ENCODE data around the gene GLS. TPM values are rescaled to one million over a fixed set of nuclear protein-coding genes. Genes with fewer than 3 reads are reported as not detected.

GLS gene
- total RNA-seq, 1 donor from 2014 or later, result 178 TPM

DNA sequence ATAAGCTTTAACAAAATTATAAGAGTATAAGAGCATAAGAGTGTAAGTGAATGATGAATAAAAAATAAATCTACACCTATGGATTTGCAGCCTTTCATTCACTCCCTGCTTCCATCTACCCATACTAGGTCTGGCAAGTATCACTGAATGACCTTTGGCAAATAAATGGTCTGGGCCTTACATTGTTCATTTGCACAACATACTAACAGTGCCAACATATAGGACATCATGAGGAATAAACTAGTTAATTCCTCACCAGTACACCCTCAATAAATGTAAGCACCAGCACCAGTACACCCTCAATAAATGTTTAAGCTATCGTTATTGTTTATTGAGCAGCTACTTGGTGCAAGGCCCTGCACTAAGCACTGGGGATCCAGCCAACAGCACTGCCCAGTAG lies 106.5 kb downstream of the GLS start:
- Mint-ChIP-seq H3K27ac (ENCODE audit: unreplicated experiment) (no peak overlapping the region), H3K9me3 (ENCODE audit: unreplicated experiment) (no peaks in the 10 kb centered on the region), H3K36me3 (ENCODE audit: unreplicated experiment) (peaks cover 75% of the 10 kb centered on the region), H3K4me3 (ENCODE audit: unreplicated experiment) (no peak overlapping the region), H3K4me1 (ENCODE audit: unreplicated experiment) (no peaks in the 10 kb centered on the region), H3K27me3 (ENCODE audit: unreplicated experiment) (no peaks in the 10 kb centered on the region)
- TF ChIP-seq, protein P1, sequence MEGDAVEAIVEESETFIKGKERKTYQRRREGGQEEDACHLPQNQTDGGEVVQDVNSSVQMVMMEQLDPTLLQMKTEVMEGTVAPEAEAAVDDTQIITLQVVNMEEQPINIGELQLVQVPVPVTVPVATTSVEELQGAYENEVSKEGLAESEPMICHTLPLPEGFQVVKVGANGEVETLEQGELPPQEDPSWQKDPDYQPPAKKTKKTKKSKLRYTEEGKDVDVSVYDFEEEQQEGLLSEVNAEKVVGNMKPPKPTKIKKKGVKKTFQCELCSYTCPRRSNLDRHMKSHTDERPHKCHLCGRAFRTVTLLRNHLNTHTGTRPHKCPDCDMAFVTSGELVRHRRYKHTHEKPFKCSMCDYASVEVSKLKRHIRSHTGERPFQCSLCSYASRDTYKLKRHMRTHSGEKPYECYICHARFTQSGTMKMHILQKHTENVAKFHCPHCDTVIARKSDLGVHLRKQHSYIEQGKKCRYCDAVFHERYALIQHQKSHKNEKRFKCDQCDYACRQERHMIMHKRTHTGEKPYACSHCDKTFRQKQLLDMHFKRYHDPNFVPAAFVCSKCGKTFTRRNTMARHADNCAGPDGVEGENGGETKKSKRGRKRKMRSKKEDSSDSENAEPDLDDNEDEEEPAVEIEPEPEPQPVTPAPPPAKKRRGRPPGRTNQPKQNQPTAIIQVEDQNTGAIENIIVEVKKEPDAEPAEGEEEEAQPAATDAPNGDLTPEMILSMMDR (IDR thresholded peaks at IDR 0.05), result no peak
- no peak for DNase-seq (ENCODE audit: extremely low spot score, unreplicated experiment)

DNA sequence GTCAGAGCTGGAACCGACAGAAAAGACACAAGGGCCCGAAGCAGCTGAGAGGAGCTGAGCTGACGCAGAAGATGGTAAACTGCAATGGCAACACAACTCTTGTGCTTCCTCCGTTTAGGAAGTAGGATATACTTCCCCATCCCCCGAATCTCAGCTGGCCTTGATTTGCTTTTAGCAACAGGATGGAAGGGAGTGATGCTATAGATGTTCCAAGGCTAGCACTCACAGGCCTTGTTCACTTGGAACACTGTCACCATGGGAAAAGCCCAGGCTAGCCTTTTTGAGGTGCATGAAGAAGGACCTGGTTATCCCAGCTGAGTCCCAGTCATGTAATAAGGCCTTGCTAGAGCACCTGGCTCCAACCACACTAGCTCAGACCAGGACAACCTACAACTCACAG lies 107.3 kb downstream of the GLS start:
- Mint-ChIP-seq H3K4me3 (ENCODE audit: unreplicated experiment) (no peak overlapping the region), H3K4me1 (ENCODE audit: unreplicated experiment) (no peaks in the 10 kb centered on the region), H3K27ac (ENCODE audit: unreplicated experiment) (no peak overlapping the region), H3K9me3 (ENCODE audit: unreplicated experiment) (no peaks in the 10 kb centered on the region), H3K27me3 (ENCODE audit: unreplicated experiment) (no peaks in the 10 kb centered on the region), H3K36me3 (ENCODE audit: unreplicated experiment) (peaks cover 74% of the 10 kb centered on the region)
- TF ChIP-seq, protein P1 (IDR thresholded peaks at IDR 0.05), result no peak
- DNase-seq (ENCODE audit: extremely low spot score, unreplicated experiment), result no peak

DNA sequence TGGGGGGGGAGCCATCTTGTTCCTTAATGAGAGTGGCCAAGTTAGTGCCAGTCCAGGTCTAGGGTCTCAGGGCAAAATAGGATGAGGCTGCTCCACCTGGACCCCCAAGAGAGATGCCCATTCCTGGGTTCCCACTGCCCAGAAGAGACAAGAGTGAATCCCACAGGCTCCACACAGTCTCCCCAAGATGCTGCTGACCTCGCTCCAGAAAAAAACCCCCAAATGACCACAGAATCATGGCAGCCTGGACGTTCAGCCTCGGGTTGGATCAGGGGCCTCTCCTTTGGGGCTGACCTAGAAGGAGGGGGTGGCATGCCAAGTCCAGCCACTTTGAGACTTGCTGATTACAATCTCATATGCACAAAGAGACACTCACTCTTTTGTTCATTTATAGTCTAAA lies 108.3 kb downstream of the GLS start:
- H3K27ac Mint-ChIP-seq (ENCODE audit: unreplicated experiment), result no peak overlapping the region
- TF ChIP-seq, protein P1 (IDR thresholded peaks at IDR 0.05), result no peak
- no peak for DNase-seq (ENCODE audit: extremely low spot score, unreplicated experiment)
- no peaks in the 10 kb centered on the region for H3K9me3 Mint-ChIP-seq (ENCODE audit: unreplicated experiment)
- no peaks in the 10 kb centered on the region for H3K27me3 Mint-ChIP-seq (ENCODE audit: unreplicated experiment)
- H3K36me3 Mint-ChIP-seq (ENCODE audit: unreplicated experiment), result peaks cover 74% of the 10 kb centered on the region
- H3K4me1 Mint-ChIP-seq (ENCODE audit: unreplicated experiment), result no peaks in the 10 kb centered on the region
- H3K4me3 Mint-ChIP-seq (ENCODE audit: unreplicated experiment), result no peak overlapping the region

DNA sequence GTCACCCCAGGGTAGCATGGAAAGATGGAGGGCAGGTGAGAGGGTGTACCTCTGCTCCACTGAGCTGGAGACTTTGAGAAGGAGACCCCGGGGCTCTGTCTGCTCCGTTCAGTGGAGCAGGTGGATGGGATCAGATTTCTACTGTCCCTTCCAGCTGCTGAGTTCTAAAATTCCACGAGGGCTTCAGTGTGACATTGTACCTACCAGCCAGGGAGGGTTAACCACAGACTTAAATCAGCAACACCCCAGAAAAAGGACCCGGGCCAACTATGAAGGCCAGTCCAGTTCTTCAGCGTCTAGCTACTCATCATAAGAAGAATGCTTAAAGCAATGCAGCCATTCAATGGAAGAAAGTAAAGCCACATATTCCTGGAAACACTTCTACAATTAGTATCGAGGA lies 109.5 kb downstream of the GLS start:
- no peaks in the 10 kb centered on the region for H3K27me3 Mint-ChIP-seq (ENCODE audit: unreplicated experiment)
- H3K4me3 Mint-ChIP-seq (ENCODE audit: unreplicated experiment), result no peak overlapping the region
- TF ChIP-seq, protein P1 (IDR thresholded peaks at IDR 0.05), result no peak
- no peaks in the 10 kb centered on the region for H3K9me3 Mint-ChIP-seq (ENCODE audit: unreplicated experiment)
- no peak for DNase-seq (ENCODE audit: extremely low spot score, unreplicated experiment)
- H3K27ac Mint-ChIP-seq (ENCODE audit: unreplicated experiment), result no peak overlapping the region
- H3K36me3 Mint-ChIP-seq (ENCODE audit: unreplicated experiment), result peaks cover 70% of the 10 kb centered on the region
- H3K4me1 Mint-ChIP-seq (ENCODE audit: unreplicated experiment), result no peaks in the 10 kb centered on the region

DNA sequence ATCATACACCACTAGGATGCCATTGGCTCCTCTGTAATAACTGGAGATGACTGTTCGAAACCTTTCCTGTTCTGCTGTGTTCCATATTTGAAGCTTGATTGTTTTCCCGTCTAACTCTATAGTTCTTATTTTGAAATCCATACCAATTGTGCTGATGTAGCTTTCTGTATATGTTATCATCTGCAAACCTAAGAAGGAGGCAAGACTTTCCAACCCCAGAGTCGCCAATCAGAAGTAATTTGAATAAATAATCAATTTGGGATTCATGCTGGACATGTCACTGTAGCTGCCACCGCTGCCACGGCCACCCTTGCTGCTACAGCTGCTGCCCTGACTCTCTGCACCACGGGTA lies 112.6 kb downstream of the GLS start:
- Mint-ChIP-seq H3K9me3 (ENCODE audit: unreplicated experiment) (no peaks in the 10 kb centered on the region), H3K4me3 (ENCODE audit: unreplicated experiment) (no peak overlapping the region), H3K27ac (ENCODE audit: unreplicated experiment) (no peak overlapping the region), H3K36me3 (ENCODE audit: unreplicated experiment) (peaks cover 71% of the 10 kb centered on the region), H3K4me1 (ENCODE audit: unreplicated experiment) (no peaks in the 10 kb centered on the region), H3K27me3 (ENCODE audit: unreplicated experiment) (no peaks in the 10 kb centered on the region)
- TF ChIP-seq, protein P1 (IDR thresholded peaks at IDR 0.05), result no peak
- DNase-seq (ENCODE audit: extremely low spot score, unreplicated experiment), result no peak

Measured in osteocyte (in vitro differentiated cells).